ENCODE data around the gene ANXA8L1.
"Not testable (repeated sequence)": the region's sequence is repeated elsewhere in the genome, so short reads cannot be mapped to it uniquely, and the experiment has no call there.

Gene ANXA8L1

GRCh38 chr10:46423550-46423949 is 48.0 kb downstream of the ANXA8L1 start:
- H3K27ac Mint-ChIP-seq; H3K4me3 Mint-ChIP-seq; H3K27me3 Mint-ChIP-seq (ENCODE audit: low read depth); H3K9me3 Mint-ChIP-seq; H3K36me3 Mint-ChIP-seq (ENCODE audit: low read depth); H3K4me1 Mint-ChIP-seq (ENCODE audit: low read depth): not testable (repeated sequence)

GRCh38 chr10:46440942-46441341 is 65.4 kb downstream of the ANXA8L1 start:
- not testable (repeated sequence) for H3K4me3 Mint-ChIP-seq; H3K36me3 Mint-ChIP-seq (ENCODE audit: low read depth); H3K9me3 Mint-ChIP-seq; H3K27ac Mint-ChIP-seq; H3K27me3 Mint-ChIP-seq (ENCODE audit: low read depth); H3K4me1 Mint-ChIP-seq (ENCODE audit: low read depth)

Data from T-helper 1 cell treated with Interleukin-12 subunit alpha and Interleukin-12 subunit beta and Interleukin-4 antibody, amounts not matched to agents 30 μg/mL and 1 μg/mL, for 36 hours (primary cell).